ENCODE measurements around the gene ALX4.

ALX4 gene

DNA sequence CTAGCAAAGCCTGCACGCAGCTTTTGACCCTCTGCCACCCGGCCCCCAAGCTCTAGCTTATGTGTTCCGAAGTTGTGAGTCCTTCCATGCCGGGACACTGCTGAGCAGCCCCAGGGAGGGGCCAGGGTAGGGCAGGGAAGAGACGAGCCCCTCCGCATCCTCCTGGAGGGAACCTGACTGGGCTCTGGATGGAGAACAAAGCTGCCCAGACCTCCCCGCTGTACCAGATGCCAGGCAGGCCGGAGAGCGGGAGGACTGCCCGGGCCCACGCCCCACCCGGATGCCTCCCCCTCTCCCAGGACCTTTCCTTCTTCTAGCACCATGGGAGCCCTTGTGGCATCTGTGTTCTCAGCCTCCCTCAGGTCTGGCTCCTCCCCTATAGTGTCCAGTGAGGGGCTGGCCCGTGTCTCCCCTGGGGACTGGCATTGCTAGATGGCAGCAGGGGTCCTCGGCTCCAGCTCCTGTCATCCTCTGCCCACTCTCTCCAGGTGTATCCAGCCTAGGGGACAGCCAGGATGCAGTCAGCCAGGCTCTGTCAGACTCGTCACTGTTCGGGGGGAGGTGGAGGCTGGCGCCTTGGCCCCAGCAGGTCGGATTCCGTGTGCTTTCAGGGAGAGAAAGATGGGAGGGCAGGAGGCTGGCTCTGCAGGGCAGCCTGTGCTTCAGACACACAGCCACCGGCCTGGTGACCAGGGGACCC, 46.1 kb downstream of the ALX4 start:
- no peaks in the 10 kb centered on the region for H3K4me1 ChIP-seq (ENCODE audit: control insufficient read depth in 1 of 2, insufficient read depth in 1 of 2, low read depth in 1 of 2, low read length in 1 of 2)
- H3K27ac ChIP-seq = no peak overlapping the region
- no peaks in the 10 kb centered on the region for H3K9me3 ChIP-seq
- TF ChIP-seq CTCF (IDR thresholded peaks at IDR 0.05) = no peak
- H3K4me3 ChIP-seq (ENCODE audit: low read depth in 1 of 2, low read length in 1 of 2) = no peak overlapping the region
- peaks cover 5% of the 10 kb centered on the region for H3K27me3 ChIP-seq
- H3K36me3 ChIP-seq = no peaks in the 10 kb centered on the region

GRCh38 chr11:44261800-44262591, 47.9 kb downstream of the ALX4 start:
- H3K36me3 ChIP-seq = no peaks in the 10 kb centered on the region
- peaks cover 5% of the 10 kb centered on the region for H3K27me3 ChIP-seq
- H3K9me3 ChIP-seq = no peaks in the 10 kb centered on the region
- H3K27ac ChIP-seq = no peak overlapping the region
- no peak overlapping the region for H3K4me3 ChIP-seq (ENCODE audit: low read depth in 1 of 2, low read length in 1 of 2)
- TF ChIP-seq CTCF (IDR thresholded peaks at IDR 0.05) = no peak
- no peaks in the 10 kb centered on the region for H3K4me1 ChIP-seq (ENCODE audit: control insufficient read depth in 1 of 2, insufficient read depth in 1 of 2, low read depth in 1 of 2, low read length in 1 of 2)

GRCh38 chr11:44260081-44260480, 49.9 kb downstream of the ALX4 start:
- peaks cover 5% of the 10 kb centered on the region for H3K27me3 ChIP-seq
- H3K9me3 ChIP-seq = no peaks in the 10 kb centered on the region
- no peak overlapping the region for H3K4me3 ChIP-seq (ENCODE audit: low read depth in 1 of 2, low read length in 1 of 2)
- no peaks in the 10 kb centered on the region for H3K36me3 ChIP-seq
- TF ChIP-seq CTCF (IDR thresholded peaks at IDR 0.05) = no peak
- no peak overlapping the region for H3K27ac ChIP-seq
- no peaks in the 10 kb centered on the region for H3K4me1 ChIP-seq (ENCODE audit: control insufficient read depth in 1 of 2, insufficient read depth in 1 of 2, low read depth in 1 of 2, low read length in 1 of 2)

DNA sequence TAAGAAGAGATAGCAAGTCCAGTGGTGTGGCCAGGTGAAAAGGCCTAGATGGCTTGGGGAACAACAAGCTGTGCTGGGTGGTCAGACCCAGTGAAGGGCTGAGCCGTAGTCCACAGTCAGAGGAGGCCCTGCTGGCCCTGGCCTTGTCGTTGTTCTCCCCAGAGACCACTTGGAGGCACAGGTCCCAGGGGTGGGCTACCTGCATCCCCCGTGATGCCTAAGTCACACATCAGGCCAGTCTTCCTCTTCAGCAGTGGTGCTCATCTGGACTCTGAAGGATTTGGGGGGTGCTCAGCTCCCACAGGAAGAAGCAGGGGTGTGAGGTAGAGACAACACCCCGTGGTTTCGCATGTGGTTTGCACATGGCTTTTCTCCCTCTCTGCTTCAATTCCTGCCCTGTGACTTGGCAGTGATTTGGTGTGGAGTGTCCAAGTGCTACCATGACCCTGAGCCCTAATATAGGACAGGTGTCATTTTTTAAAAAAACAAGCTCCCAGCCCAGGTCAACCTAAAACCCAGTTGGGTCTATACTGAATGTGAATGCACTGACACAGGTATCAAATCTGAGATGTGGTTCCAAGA, 51.0 kb downstream of the ALX4 start:
- Histone ChIP-seq H3K4me1 (ENCODE audit: control insufficient read depth in 1 of 2, insufficient read depth in 1 of 2, low read depth in 1 of 2, low read length in 1 of 2) (no peaks in the 10 kb centered on the region), H3K27me3 (peaks cover 5% of the 10 kb centered on the region), H3K9me3 (no peaks in the 10 kb centered on the region), H3K36me3 (no peaks in the 10 kb centered on the region), H3K4me3 (ENCODE audit: low read depth in 1 of 2, low read length in 1 of 2) (no peak overlapping the region), H3K27ac (no peak overlapping the region)
- no peak for TF ChIP-seq CTCF (IDR thresholded peaks at IDR 0.05)

DNA sequence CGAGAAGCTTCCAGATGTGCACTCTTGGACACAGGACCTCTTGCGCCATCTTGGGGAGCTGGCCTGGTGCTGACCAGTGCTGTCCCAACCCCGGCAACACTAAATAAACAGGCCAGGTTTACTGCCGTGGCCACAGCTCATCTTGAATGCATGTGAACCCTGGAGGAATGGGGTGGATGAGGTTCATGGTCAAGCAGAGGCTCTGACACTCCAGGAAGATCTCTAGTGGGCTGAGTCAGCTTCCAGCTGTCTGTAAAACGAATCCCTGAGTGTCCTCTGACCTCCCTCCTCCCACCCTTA, 51.8 kb downstream of the ALX4 start:
- Histone ChIP-seq H3K27ac (no peak overlapping the region), H3K4me1 (ENCODE audit: control insufficient read depth in 1 of 2, insufficient read depth in 1 of 2, low read depth in 1 of 2, low read length in 1 of 2) (no peaks in the 10 kb centered on the region)
- no peak for TF ChIP-seq CTCF (IDR thresholded peaks at IDR 0.05)

More for the DNA sequence above, 51.8 kb downstream of the ALX4 start:
- no peaks in the 10 kb centered on the region for H3K36me3 ChIP-seq
- peaks cover 5% of the 10 kb centered on the region for H3K27me3 ChIP-seq
- no peaks in the 10 kb centered on the region for H3K9me3 ChIP-seq
- no peak overlapping the region for H3K4me3 ChIP-seq (ENCODE audit: low read depth in 1 of 2, low read length in 1 of 2)
